ENCODE data around the gene PREP. TPM values are rescaled to one million over a fixed set of nuclear protein-coding genes. Genes with fewer than 3 reads are reported as not detected.

Gene PREP
- total and polyA plus RNA-seq, 12 donors = 12.3 to 37.4 (median 26.8) TPM

- peaks cover 0 to 43% (median 0%) of the 10 kb centered on the region in 9 donors for H3K36me3 ChIP-seq
- no peak for ATAC-seq
- intact Hi-C loops (cut with DNase I) = no loop called here
- H3K27ac ChIP-seq = no peak overlapping the region
- no peaks in the 10 kb centered on the region for H3K9me3 ChIP-seq
- DNase-seq = no peak
- H3K27me3 ChIP-seq = no peaks in the 10 kb centered on the region
- no peak overlapping the region for H3K4me3 ChIP-seq
- peaks cover 0 to 11% (median 0%) of the 10 kb centered on the region in 9 donors for H3K4me1 ChIP-seq
- WGBS, 2 donors = 82 to 84% methylated on average over 6 of the region's 6 CpGs
- no peak for TF ChIP-seq CTCF (IDR thresholded peaks at IDR 0.05)
These were observed 14.5 kb downstream of the PREP start for GRCh38 chr6:105388392-105388791.

GRCh38 chr6:105384004-105384403, 18.9 kb downstream of the PREP start:
- 88 to 96% methylated on average over 6 of the region's 6 CpGs for WGBS, 2 donors
- H3K36me3 ChIP-seq = peaks cover 0 to 28% (median 0%) of the 10 kb centered on the region in 9 donors
- ATAC-seq (no peak), DNase-seq (no peak)
- H3K4me3 ChIP-seq = no peak overlapping the region
- peaks cover 0 to 14% (median 4%) of the 10 kb centered on the region in 9 donors for H3K4me1 ChIP-seq
- H3K27me3 ChIP-seq = no peaks in the 10 kb centered on the region
- H3K27ac ChIP-seq = no peak overlapping the region
- intact Hi-C loops (cut with DNase I) = no loop called here
- H3K9me3 ChIP-seq = no peaks in the 10 kb centered on the region
- no peak for TF ChIP-seq CTCF (IDR thresholded peaks at IDR 0.05)

- no peaks in the 10 kb centered on the region for H3K27me3 ChIP-seq
- no peak for TF ChIP-seq CTCF (IDR thresholded peaks at IDR 0.05)
- no peak overlapping the region for H3K27ac ChIP-seq
- intact Hi-C loops (cut with DNase I) = no loop called here
- WGBS, 2 donors = 72 to 77% methylated on average over 4 of the region's 4 CpGs
- no peak for ATAC-seq
- no peak overlapping the region for H3K4me3 ChIP-seq
- peaks cover 0 to 28% (median 0%) of the 10 kb centered on the region in 9 donors for H3K36me3 ChIP-seq
- H3K9me3 ChIP-seq = no peaks in the 10 kb centered on the region
- no peak for DNase-seq
- peaks cover 0 to 14% (median 4%) of the 10 kb centered on the region in 9 donors for H3K4me1 ChIP-seq
These were observed 19.9 kb downstream of the PREP start for GRCh38 chr6:105382958-105383357.

- intact Hi-C loops (cut with DNase I) = no loop called here
- ATAC-seq (no peak), DNase-seq (no peak)
- WGBS, 2 donors = 72 to 86% methylated on average over 2 of the region's 2 CpGs
- Histone ChIP-seq H3K4me3 (no peak overlapping the region), H3K4me1 (peaks cover 0 to 14% (median 4%) of the 10 kb centered on the region in 9 donors), H3K36me3 (peaks cover 0 to 28% (median 0%) of the 10 kb centered on the region in 9 donors), H3K9me3 (no peaks in the 10 kb centered on the region), H3K27ac (no peak overlapping the region), H3K27me3 (no peaks in the 10 kb centered on the region)
- TF ChIP-seq CTCF (IDR thresholded peaks at IDR 0.05) = no peak
These were observed 20.4 kb downstream of the PREP start for GRCh38 chr6:105382496-105382895.

All from heart right ventricle (tissue), 16 donors.